ENCODE data around the gene DDA1. TPM values are rescaled to one million over a fixed set of nuclear protein-coding genes. Genes with fewer than 3 reads are reported as not detected.

The DDA1 gene
- total RNA-seq, 1 donor from 2014 or later: 123 TPM

DNA sequence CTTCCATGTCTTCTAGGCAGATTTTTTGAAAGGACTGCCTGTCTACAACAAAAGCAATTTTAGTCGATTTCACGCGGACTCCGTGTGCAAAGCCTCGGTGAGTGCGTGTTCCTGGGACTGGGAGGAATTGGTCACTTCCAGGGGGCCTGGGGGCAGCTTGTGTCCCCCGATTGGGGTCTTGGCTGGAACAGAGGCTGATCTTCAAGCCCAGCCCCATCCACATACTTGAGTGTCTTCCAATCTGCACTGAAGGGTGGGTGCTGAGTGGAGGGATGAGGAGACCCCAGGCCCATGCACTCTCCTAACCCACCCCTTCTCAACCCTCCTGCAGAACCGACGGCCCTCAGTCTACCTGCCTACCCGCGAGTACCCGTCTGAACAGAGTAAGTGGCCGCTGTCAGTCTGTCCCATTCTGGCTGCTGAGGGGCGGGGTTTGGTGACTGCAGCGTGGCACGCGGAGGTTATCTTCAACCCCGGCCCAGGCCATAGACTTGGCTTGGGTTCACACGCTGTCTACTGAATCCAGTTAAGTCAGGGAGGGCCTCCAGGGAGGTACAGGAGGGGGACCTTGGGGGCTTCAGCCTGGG is 4.7 kb downstream of the DDA1 start:
- TF ChIP-seq, protein P1, sequence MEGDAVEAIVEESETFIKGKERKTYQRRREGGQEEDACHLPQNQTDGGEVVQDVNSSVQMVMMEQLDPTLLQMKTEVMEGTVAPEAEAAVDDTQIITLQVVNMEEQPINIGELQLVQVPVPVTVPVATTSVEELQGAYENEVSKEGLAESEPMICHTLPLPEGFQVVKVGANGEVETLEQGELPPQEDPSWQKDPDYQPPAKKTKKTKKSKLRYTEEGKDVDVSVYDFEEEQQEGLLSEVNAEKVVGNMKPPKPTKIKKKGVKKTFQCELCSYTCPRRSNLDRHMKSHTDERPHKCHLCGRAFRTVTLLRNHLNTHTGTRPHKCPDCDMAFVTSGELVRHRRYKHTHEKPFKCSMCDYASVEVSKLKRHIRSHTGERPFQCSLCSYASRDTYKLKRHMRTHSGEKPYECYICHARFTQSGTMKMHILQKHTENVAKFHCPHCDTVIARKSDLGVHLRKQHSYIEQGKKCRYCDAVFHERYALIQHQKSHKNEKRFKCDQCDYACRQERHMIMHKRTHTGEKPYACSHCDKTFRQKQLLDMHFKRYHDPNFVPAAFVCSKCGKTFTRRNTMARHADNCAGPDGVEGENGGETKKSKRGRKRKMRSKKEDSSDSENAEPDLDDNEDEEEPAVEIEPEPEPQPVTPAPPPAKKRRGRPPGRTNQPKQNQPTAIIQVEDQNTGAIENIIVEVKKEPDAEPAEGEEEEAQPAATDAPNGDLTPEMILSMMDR (IDR thresholded peaks at IDR 0.05; ENCODE audit: insufficient read depth, low read depth, low read length): no peak
- no peak for TF ChIP-seq EZH2 (IDR thresholded peaks at IDR 0.05; ENCODE audit: insufficient read depth, low read length)
- Histone ChIP-seq H3K9me3 (ENCODE audit: insufficient read depth, low read depth, low read length) (no peaks in the 10 kb centered on the region), H3K4me1 (ENCODE audit: insufficient read depth, low read length) (peaks cover 24% of the 10 kb centered on the region), H3K36me3 (ENCODE audit: insufficient read depth, low read length) (peaks cover 3% of the 10 kb centered on the region), H3K27me3 (ENCODE audit: insufficient read depth, low read length) (no peaks in the 10 kb centered on the region), H2AFZ (ENCODE audit: low read depth, low read length) (no peak overlapping the region), H3K27ac (ENCODE audit: low read depth, low read length) (no peak overlapping the region), H3K9ac (ENCODE audit: low read length) (no peak overlapping the region), H4K20me1 (ENCODE audit: insufficient read depth, low read length) (peaks cover 51% of the 10 kb centered on the region), H3K4me3 (ENCODE audit: insufficient read depth, low read depth, low read length) (no peak overlapping the region), H3K79me2 (ENCODE audit: insufficient read depth, low read length) (peaks cover 51% of the 10 kb centered on the region), H3K4me2 (ENCODE audit: low read length) (no peak overlapping the region)
- Mint-ChIP-seq H3K27me3 (ENCODE audit: low read depth, unreplicated experiment) (no peaks in the 10 kb centered on the region), H3K36me3 (ENCODE audit: low read depth, unreplicated experiment) (peaks cover 10% of the 10 kb centered on the region), H3K4me1 (ENCODE audit: low read depth, unreplicated experiment) (peaks cover 22% of the 10 kb centered on the region), H3K4me3 (ENCODE audit: unreplicated experiment) (no peak overlapping the region), H3K9me3 (ENCODE audit: unreplicated experiment) (no peaks in the 10 kb centered on the region), H3K27ac (ENCODE audit: unreplicated experiment) (no peak overlapping the region)
- FAIRE-seq (no peak), DNase-seq (ENCODE audit: low read depth) (no peak)

DNA sequence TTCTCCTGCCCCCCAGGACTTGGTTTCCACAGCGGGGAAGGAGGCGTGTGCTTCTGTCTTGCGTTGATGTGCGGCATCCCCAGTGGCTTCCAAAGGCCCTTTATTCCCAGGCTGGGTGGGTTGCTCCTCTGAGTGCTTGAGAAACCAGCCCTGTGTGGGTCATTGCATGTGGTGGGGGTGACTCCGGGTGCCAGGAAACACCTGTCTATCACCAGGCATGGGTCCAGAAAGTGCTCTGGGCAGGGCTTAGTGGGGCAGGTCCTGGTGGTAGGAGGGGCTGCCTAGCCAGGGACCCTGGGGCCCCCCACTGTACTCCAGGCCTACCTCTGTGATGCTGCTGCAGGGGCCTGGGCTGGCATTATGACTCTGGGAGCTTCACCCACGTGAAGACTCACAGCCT is 9.6 kb downstream of the DDA1 start:
- H3K27me3 ChIP-seq (ENCODE audit: insufficient read depth, low read length): no peaks in the 10 kb centered on the region
- no peak overlapping the region for H3K27ac ChIP-seq (ENCODE audit: low read depth, low read length)
- Mint-ChIP-seq H3K27ac (ENCODE audit: unreplicated experiment) (no peak overlapping the region), H3K27me3 (ENCODE audit: low read depth, unreplicated experiment) (no peaks in the 10 kb centered on the region), H3K4me1 (ENCODE audit: low read depth, unreplicated experiment) (no peaks in the 10 kb centered on the region), H3K9me3 (ENCODE audit: unreplicated experiment) (no peaks in the 10 kb centered on the region), H3K4me3 (ENCODE audit: unreplicated experiment) (no peak overlapping the region), H3K36me3 (ENCODE audit: low read depth, unreplicated experiment) (peaks cover 17% of the 10 kb centered on the region)
- H3K4me1 ChIP-seq (ENCODE audit: insufficient read depth, low read length): no peaks in the 10 kb centered on the region
- no peak overlapping the region for H3K4me2 ChIP-seq (ENCODE audit: low read length)
- H3K79me2 ChIP-seq (ENCODE audit: insufficient read depth, low read length): peaks cover 4% of the 10 kb centered on the region
- H3K9ac ChIP-seq (ENCODE audit: low read length): no peak overlapping the region
- H3K36me3 ChIP-seq (ENCODE audit: insufficient read depth, low read length): peaks cover 3% of the 10 kb centered on the region
- peaks cover 24% of the 10 kb centered on the region for H4K20me1 ChIP-seq (ENCODE audit: insufficient read depth, low read length)
- no peaks in the 10 kb centered on the region for H3K9me3 ChIP-seq (ENCODE audit: insufficient read depth, low read depth, low read length)
- H3K4me3 ChIP-seq (ENCODE audit: insufficient read depth, low read depth, low read length): no peak overlapping the region
- no peak for FAIRE-seq
- H2AFZ ChIP-seq (ENCODE audit: low read depth, low read length): no peak overlapping the region
- TF ChIP-seq, protein P1 (IDR thresholded peaks at IDR 0.05; ENCODE audit: insufficient read depth, low read depth, low read length): no peak
- TF ChIP-seq EZH2 (IDR thresholded peaks at IDR 0.05; ENCODE audit: insufficient read depth, low read length): no peak
- no peak for DNase-seq (ENCODE audit: low read depth)

DNA sequence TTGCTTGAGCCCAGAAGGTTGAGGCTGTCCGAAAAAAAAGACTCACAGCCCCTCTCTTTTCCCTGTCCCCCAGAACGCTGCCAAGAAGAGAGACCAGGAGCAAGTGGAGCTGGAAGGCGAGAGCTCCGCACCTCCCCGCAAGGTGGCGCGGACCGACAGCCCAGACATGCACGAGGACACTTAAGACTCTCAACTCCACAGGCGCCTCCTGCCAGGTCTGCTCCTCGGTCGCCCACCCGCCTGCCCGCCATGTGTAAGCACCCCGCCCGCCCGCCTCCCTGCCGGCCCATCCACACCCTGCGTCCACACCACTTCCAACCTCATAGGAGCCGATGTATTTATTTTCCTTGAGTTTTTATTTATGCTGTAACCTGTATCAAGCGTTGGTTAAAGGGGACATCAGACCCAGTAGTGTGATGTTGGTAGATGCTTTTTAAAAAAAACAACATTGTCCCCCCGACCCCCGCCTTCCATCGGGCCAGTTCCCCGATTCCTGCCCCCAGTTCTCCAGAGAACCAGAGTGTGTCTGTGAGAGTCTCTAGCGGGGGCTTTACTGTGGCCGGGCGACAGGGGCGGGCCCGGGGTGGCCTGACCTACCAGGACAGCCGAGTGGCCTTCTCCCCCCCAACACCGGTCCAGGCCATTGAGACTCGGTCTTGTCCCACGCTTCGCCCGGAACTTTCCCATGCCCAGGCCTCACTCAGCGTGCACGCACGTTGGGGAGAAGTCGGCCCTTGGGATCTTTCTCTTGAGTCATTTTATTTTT is 10.3 kb downstream of the DDA1 start:
- Histone ChIP-seq H3K9ac (ENCODE audit: low read length) (no peak overlapping the region), H3K9me3 (ENCODE audit: insufficient read depth, low read depth, low read length) (no peaks in the 10 kb centered on the region), H3K36me3 (ENCODE audit: insufficient read depth, low read length) (peaks cover 3% of the 10 kb centered on the region), H3K79me2 (ENCODE audit: insufficient read depth, low read length) (no peaks in the 10 kb centered on the region), H3K4me1 (ENCODE audit: insufficient read depth, low read length) (no peaks in the 10 kb centered on the region), H3K4me3 (ENCODE audit: insufficient read depth, low read depth, low read length) (no peak overlapping the region), H4K20me1 (ENCODE audit: insufficient read depth, low read length) (peaks cover 19% of the 10 kb centered on the region), H3K27ac (ENCODE audit: low read depth, low read length) (no peak overlapping the region), H3K4me2 (ENCODE audit: low read length) (no peak overlapping the region), H3K27me3 (ENCODE audit: insufficient read depth, low read length) (no peaks in the 10 kb centered on the region), H2AFZ (ENCODE audit: low read depth, low read length) (no peak overlapping the region)
- H3K36me3 Mint-ChIP-seq (ENCODE audit: low read depth, unreplicated experiment): peaks cover 17% of the 10 kb centered on the region
- FAIRE-seq (no peak), DNase-seq (ENCODE audit: low read depth) (no peak)
- H3K4me1 Mint-ChIP-seq (ENCODE audit: low read depth, unreplicated experiment): no peaks in the 10 kb centered on the region
- H3K4me3 Mint-ChIP-seq (ENCODE audit: unreplicated experiment): no peak overlapping the region
- no peaks in the 10 kb centered on the region for H3K9me3 Mint-ChIP-seq (ENCODE audit: unreplicated experiment)
- H3K27me3 Mint-ChIP-seq (ENCODE audit: low read depth, unreplicated experiment): no peaks in the 10 kb centered on the region
- no peak overlapping the region for H3K27ac Mint-ChIP-seq (ENCODE audit: unreplicated experiment)
- TF ChIP-seq, protein P1 (IDR thresholded peaks at IDR 0.05; ENCODE audit: insufficient read depth, low read depth, low read length): no peak
- TF ChIP-seq EZH2 (IDR thresholded peaks at IDR 0.05; ENCODE audit: insufficient read depth, low read length): no peak
